H7 (cell line): ENCODE data around the gene FOXL1. TPM values are rescaled to one million over a fixed set of nuclear protein-coding genes. Genes with fewer than 3 reads are reported as not detected.

ENCODE experiments used
- DNase-seq: peaks from one replicate; pipeline ENCODE4 v3.0.0; 2012
- H3K27me3 ChIP-seq: 2 replicates; pipeline ENCODE4 v1.6.0; 2011; ENCODE audit warnings: mild to moderate bottlenecking, low read length; ENCODE audit not compliant: control insufficient read depth, insufficient read depth
- H3K36me3 ChIP-seq: replicated peaks from 2 replicates; pipeline ENCODE4 v1.5.1; 2011; ENCODE audit warnings: low read length; ENCODE audit not compliant: control insufficient read depth, insufficient read depth
- H3K4me3 ChIP-seq: 2 replicates; pipeline ENCODE4 v1.5.1; 2011; ENCODE audit warnings: low read depth, mild to moderate bottlenecking, control low read depth, low read length, moderate library complexity; ENCODE audit not compliant: insufficient read depth
- total RNA-seq: library from RNA; depleted of rRNA; stranded (reverse); fragments of >200 nt; shearing (Covaris generic); gene quantifications from 2 replicates; pipeline ENCODE4 v1.2.3, GENCODE V29; 2014; rRNA removed

Gene FOXL1
- total RNA-seq: 0.15 and 0.17 TPM in 2 replicates

DNA sequence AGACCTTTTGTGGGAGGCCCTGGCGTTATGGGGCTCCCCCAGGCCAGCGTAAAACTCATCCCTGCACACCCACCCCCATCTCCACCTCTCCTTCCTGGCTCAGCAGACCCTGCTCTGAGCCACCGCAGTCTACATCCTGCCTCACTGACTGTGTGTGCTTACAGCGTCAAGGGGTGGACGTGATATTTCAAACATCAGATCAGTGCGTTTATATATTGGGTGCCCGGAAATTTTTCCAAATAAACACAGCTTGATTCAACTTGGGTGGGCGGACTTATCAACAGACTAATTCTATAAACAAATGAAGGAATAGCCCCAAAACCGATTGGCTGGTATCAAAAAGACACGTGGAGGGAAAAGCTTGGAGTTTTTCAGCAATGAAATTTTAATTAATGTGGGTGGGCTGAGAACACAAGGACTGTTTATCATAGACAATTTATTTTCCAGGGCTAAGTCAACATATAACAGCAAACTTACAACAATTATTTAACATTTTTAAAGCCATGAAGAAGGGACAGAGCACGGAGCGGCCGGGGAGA lies at the start of gene FOXL1:
TSS of gene FOXL1 (plus strand) at position 489 of the 539 bp plus-strand sequence. CDS start 175 bp downstream, outside the sequence.
- H3K36me3 ChIP-seq: no peaks in the 10 kb centered on the region
- DNase-seq: peak; percentile 59
- peak within 1 kb of the TSS; percentile 35 for H3K4me3 ChIP-seq
- H3K27me3 ChIP-seq: peaks cover 82% of the 10 kb centered on the region

DNA sequence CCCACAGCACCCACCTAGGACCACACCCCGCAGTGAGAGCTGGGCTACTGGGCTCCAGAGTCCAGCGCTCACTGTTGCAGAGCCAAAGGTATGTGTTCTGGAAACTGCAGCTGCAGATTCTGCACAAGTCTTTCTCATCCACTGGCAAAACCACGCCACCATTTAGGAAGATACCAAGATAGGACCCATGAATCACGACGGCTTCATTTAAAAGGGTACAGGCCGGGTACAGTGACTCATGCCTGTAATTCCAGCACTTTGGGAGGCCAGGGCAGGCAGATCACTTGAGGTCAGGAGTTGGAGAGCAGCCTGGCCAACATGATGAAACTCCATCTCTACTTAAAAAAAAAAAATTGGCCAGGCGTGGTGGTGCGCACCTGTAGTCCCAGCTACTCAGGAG lies 49.2 kb upstream of the FOXL1 start:
- H3K4me3 ChIP-seq: no peak overlapping the region
- no peak for DNase-seq
- no peaks in the 10 kb centered on the region for H3K36me3 ChIP-seq
- H3K27me3 ChIP-seq: no peaks in the 10 kb centered on the region

DNA sequence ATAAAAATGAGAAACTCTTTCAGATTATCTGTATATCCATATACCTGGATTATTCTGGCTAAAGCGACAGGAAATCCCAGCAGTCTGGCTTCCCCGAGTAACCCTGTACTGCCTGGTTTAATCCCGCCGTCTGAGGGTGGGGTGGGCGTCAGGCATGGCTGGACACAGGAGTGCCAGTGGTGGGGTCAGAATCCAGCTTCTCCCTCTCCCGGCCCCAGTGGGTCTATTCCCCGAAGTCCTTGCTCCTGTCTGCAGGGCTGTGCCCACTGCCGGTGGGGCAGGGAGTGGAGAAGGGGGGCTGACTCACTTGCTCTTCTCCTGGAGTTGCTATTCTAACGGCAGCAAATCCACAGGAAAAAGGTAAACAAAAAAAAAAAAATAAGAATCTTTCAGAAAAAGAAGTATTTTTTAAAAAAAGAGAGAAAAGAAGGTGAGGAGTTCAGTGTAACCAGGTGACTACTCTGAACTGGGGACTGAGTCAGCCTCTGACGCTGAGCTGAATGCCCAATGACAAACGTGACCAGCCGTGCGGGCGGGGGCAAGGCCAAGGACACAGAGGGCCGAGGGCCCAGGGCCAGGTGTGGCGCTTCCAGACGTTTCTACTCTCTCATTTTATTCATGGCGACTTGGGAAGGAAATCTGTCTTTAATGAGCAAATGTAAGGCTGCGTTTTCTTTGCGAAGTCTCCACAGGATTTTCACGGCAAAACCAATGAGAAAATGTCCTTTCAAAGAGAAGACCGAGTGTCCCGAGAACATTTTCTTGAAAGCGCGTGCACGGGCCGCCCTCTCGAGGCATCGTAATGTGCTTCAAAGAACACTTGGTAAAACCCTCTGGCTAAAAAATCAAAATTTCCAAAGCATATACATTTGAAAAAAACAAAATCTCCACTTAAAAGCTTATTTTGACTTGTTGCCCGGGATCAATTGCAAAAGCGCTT lies 47.8 kb upstream of the FOXL1 start:
- H3K27me3 ChIP-seq: no peaks in the 10 kb centered on the region
- no peak for DNase-seq
- no peak overlapping the region for H3K4me3 ChIP-seq
- no peaks in the 10 kb centered on the region for H3K36me3 ChIP-seq

DNA sequence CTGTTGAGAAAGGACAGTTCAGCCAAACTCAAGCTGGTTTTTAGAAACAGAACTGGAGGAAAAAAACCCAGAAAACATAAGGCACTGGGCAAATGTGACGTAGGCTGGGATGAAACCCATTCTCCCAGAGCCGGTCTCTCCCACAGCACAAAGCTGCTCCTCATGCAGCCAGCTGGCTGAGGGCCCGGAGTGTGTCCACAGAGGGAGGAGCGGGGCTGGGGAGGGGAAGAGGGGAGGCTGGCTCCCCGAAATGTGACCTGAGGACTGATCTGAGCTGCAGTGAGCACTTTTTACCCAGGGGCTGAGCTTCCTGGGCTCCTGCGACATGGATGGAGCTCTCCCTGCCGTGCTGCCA lies 47.2 kb upstream of the FOXL1 start:
- DNase-seq: no peak
- no peaks in the 10 kb centered on the region for H3K36me3 ChIP-seq
- no peaks in the 10 kb centered on the region for H3K27me3 ChIP-seq
- no peak overlapping the region for H3K4me3 ChIP-seq

DNA sequence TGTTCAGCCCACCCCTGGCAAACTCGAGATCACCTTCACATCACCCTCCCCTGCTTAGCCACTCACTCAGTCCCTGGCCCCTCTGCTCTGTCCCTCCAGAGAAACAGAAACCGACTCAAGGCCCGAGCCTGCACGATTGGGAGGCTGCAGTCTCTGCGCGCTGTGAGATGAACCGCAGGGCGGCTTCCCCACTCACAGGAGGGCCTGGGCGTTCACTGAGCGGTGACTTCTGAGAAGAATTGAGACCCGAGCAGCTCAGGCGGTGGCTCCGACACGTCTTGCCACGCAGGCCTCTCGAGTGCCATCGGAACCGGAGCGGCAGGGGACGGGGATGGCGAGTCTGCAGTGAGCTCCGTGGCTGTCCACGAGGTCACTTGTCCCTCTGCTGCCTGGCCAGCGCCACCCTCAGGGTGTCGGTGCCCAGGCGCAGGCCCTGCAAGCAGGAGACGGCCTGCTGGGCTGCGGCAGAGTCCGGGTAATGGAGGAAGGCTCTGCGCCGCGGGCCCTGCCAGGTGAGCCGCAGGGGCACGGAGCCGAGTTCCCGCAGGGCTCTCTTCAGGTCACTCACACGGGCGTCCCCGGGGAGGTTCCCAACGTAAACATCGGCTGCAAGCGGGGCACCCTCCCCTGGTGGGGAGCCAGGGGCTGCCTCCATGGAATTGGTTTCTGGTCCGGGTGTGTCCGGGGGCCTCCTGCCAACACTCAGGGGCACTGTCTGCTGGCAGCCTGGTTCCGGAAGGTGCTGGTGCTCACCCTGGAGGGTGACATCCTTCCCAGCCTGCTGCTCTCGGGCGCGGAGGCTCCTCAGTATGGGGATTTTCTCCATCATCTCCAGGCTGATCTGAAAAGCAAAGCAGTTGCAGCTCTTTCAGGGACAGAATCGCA lies 46.5 kb upstream of the FOXL1 start:
- DNase-seq: no peak
- Histone ChIP-seq H3K4me3 (no peak overlapping the region), H3K27me3 (no peaks in the 10 kb centered on the region), H3K36me3 (no peaks in the 10 kb centered on the region)

DNA sequence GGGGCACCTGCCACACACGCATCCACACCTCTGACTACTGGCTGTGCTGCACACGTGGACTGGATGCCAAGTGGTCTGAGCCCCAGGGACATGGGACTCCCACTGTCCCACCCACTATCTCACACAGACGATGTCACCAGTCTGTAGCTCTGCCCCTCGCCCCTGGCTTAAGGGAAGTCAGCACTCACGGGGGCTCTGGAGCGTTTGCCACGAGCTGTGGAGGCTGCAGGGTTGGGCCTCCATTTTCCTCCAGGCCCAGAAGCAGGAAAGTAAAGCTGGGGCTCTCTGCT lies 45.9 kb upstream of the FOXL1 start:
- no peak for DNase-seq
- Histone ChIP-seq H3K27me3 (no peaks in the 10 kb centered on the region), H3K4me3 (no peak overlapping the region), H3K36me3 (no peaks in the 10 kb centered on the region)

DNA sequence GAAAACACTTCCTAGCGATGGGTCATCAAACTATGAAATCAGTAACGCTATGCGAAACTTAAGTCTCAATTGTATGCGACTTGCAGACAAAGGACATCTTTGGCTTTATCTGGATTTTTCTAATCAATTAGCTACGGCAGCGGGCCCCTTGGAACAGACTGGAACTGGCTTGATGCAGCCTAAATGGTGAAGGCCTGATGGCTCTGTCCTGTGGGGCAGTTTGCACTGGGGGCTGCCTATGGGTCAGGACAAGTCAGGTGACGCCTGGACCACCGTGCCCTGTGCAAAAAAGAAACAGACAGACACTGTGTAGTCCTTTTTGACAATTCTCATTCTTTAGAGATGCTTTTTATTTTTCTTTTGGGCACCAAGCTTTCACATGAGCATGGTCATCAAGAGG lies 45.3 kb upstream of the FOXL1 start:
- no peaks in the 10 kb centered on the region for H3K27me3 ChIP-seq
- no peak overlapping the region for H3K4me3 ChIP-seq
- no peak for DNase-seq
- H3K36me3 ChIP-seq: no peaks in the 10 kb centered on the region

DNA sequence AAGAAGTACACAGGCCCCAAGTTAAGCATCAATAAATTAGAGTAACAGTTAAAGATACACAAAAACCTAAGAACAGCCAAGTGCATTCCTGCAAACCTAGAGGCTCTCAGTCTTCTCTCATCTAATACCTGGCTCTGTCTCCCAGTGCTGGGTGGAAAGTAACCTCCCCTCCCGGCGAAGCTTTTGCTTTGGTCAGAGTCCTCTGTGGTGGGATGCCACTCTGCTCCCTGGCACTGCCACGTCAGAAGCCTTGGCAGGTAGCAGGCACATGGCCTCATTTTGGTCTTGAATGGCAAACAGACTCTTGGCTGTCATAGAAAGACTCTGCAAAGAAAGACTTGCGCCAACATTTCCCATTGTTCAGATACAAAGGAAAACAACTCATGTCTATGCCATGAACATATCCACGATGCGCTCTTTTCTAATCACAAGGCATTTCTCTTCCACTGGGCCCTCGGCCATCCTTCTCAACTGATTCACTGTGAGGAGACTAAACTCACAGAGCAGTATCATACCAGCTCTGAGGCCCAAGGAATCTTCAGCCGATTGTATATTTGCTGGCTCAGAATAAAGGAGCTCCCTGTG lies 44.5 kb upstream of the FOXL1 start:
- no peak for DNase-seq
- Histone ChIP-seq H3K4me3 (no peak overlapping the region), H3K36me3 (no peaks in the 10 kb centered on the region), H3K27me3 (no peaks in the 10 kb centered on the region)

DNA sequence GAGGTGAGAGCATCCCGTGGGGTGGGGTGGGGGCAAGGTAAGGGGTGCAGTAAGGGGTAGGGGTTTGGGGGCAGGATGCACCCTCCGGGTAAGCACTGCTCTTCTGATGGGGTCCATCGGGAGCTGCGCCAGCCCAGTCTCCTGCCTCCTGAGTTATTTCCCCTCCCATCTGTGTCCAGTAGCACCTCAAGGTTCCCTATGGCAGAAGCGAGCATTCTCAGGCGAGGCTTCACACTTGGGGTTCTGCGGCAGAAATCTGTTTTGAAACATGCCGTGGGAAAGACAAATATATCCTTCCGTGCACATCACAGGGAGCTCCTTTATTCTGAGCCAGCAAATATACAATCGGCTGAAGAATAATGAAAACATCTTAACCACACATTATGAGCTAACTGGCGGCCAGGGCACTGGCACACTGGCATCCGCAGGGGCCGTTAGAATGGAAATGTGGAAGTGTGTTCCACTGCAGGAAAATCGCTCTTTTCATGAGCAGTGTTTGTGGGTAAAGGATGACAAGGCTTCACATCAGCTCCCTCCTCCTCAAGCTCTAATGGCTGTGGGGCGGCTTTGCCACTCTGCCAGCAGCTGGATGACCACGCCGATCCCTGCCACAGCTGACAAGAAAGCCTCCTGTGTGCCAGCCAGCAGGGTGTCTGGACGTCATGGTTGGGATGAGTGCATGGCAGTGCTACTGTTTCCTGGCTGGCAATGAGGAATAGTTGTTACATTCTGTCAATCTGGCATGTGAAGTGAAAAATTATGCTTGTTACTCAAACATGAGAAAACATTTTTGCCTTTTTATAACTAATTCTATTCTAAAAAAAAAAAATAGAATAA lies 43.4 kb upstream of the FOXL1 start:
- Histone ChIP-seq H3K36me3 (no peaks in the 10 kb centered on the region), H3K27me3 (no peaks in the 10 kb centered on the region), H3K4me3 (no peak overlapping the region)
- DNase-seq: no peak

DNA sequence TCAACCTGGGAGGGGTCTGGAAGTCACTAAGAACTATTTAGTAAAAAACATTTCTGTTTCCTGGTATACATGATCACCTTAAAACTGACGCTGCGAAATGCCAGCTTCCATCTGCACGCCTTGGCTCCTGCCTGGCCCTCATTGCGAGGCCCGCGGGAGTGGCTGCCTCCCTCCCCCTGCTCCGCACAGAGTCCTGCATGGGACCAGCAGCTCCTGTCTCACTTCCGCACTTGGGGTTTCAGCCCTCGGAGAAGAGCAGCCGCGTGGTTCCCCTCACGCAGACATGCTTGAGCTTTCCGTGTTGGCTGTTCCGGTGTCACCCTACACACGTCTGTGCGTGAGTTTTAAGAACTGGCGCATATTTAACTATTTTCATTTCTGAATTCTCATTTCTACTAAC lies 41.7 kb upstream of the FOXL1 start:
- Histone ChIP-seq H3K27me3 (no peaks in the 10 kb centered on the region), H3K4me3 (no peak overlapping the region), H3K36me3 (no peaks in the 10 kb centered on the region; the same call in 1 of the 2 replicates)
- no peak for DNase-seq

DNA sequence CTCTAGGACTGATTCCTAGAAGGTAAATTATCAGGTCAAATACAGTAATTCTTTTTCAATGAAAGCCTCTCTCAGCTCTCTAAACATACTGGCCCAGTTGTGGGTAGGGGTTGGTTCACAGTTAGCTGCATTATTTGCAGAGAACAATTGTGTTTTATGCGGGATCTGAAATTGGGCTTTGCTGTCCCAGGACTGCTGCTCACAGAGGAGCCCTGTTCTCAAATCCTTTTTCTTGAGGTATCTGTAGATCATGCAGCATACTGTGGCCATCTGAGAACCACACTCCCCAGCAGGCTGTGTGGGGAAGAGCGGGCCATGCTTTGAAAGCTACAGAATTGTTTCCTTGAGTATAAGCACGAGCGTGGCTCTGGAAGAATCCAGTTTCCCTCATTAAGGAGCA lies 40.9 kb upstream of the FOXL1 start:
- Histone ChIP-seq H3K36me3 (no peaks in the 10 kb centered on the region; the same call in 1 of the 2 replicates), H3K27me3 (no peaks in the 10 kb centered on the region), H3K4me3 (no peak overlapping the region)
- DNase-seq: no peak

DNA sequence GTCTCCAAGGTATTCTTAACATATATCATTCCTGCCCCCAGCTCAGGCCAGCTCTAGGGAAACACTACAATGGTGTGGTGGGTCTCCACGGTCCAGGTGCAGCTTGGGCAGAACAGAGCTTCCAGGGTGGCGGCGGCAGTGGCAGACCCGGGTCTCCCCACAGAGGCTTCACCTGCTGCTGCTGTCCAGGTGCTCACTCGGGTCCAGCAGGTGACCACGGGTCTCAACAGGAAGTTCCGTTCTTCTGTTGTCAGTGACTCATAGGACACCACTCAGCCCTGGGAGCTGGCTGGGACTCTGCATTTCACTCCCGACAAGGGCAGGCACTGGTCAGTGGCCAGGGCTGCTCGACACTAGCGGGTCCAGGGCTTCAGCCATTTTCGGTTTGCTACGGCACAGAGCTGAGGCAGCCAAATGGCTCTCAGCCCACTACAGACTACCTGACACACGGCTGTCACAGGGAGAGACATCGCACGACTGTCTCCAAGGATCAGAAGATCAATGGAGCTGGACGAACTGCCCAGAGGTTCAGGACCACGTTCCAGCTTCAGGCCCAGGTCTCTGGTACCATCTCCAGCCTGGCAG lies 40.1 kb upstream of the FOXL1 start:
- DNase-seq: no peak
- no peaks in the 10 kb centered on the region; the same call in 1 of the 2 replicates for H3K36me3 ChIP-seq
- no peaks in the 10 kb centered on the region for H3K27me3 ChIP-seq
- H3K4me3 ChIP-seq: no peak overlapping the region

DNA sequence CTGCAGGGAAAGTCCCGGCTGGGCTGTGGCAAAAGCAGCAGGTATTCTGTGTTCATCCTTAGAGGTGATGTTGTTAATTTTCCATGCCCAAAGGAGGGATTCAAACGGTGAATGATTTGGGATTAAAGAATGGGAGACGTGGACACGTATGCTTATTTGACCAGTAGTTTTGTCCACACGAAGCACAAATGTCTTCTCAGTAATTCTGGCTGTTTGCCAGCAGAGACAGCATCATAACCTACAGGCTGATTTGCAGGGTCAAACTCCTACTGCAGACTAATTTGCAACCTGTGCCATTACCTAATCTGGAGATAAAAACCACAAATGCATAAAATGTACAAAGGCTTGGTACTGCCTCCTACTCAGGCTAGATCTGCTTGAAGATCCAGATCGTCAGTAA lies 37.5 kb upstream of the FOXL1 start:
- Histone ChIP-seq H3K27me3 (no peaks in the 10 kb centered on the region), H3K36me3 (no peaks in the 10 kb centered on the region; the same call in 1 of the 2 replicates), H3K4me3 (no peak overlapping the region)
- no peak for DNase-seq
